Right cardiac atrium (tissue), 5 donors: Measurements from ENCODE around the gene PRMT1. TPM values are rescaled to one million over a fixed set of nuclear protein-coding genes. Genes with fewer than 3 reads are reported as not detected.

Source experiments
- ATAC-seq, 2 donors: fragments of 200-7000 bp; cut with Tn5 transposase; one replicate each; pipeline versions ENCODE4 v1.8.0 to v1.9.1; 2020; ENCODE audit warnings: moderate library complexity in 2 of 2, mild to moderate bottlenecking in 1 of 2
- DNase-seq, 3 donors: peaks; one replicate each; pipeline ENCODE4 v3.0.0-alpha.2; 2020
- H3K27ac ChIP-seq: one replicate; pipeline ENCODE4 v1.5.1; 2013; ENCODE audit warnings: mild to moderate bottlenecking, low read length, control low read depth, moderate library complexity
- H3K27me3 ChIP-seq: one replicate; pipeline ENCODE4 v1.6.1; 2013; ENCODE audit not compliant: control insufficient read depth, insufficient read depth
- H3K4me1 ChIP-seq: one replicate; pipeline ENCODE4 v1.6.1; 2013; ENCODE audit warnings: low read length; ENCODE audit not compliant: control insufficient read depth, insufficient read depth
- H3K4me3 ChIP-seq: one replicate; pipeline ENCODE4 v1.5.1; 2013; ENCODE audit warnings: low read length, control low read depth
- H3K9me3 ChIP-seq: one replicate; pipeline ENCODE4 v1.6.1; 2013; ENCODE audit warnings: low read length; ENCODE audit not compliant: control insufficient read depth
- WGBS: extraction: QIAGEN DNeasy Blood & Tissue Kit; methylation state at CpG from one replicate; pipeline ENCODE4 v1.1.7; 2013; 5-methylcytosine and 5-hydroxymethylcytosine counted together
- intact Hi-C, 4 donors: fragments of 100-400 bp; cut with DNase I; formaldehyde crosslinking; loops; one replicate each; pipeline versions ENCODE4 v1.11.0 to v1.14.0; 2022 to 2023
- polyA plus RNA-seq: library from polyadenylated mRNA; stranded (reverse); fragments of 200-250 nt; gene quantifications from one replicate; pipeline ENCODE4 v1.2.3, GENCODE V29; 2013
- total RNA-seq, 4 donors: library from RNA; stranded (reverse); fragmentation: NEBNext Ultra II Directional; extraction: Animal tissue kit (Norgen Biotek cat#: 25700); gene quantifications; one replicate each; pipeline ENCODE4 v1.2.1, GENCODE V29; 2021
- donor health status: healthy with polysubstance abuse.
- donor health status: DM: no; HTN: yes; CAD: no.
- donor health status: DM: no; HTN: no; CAD: no.
- donor health status: DM: no; HTN: yes; CAD: no; lungs with severe emphysema.
- donor health status: DM: yes; HTN: yes; CAD: no.

Gene PRMT1
- total and polyA plus RNA-seq, 5 donors: 117 to 154 (median 125) TPM

DNA sequence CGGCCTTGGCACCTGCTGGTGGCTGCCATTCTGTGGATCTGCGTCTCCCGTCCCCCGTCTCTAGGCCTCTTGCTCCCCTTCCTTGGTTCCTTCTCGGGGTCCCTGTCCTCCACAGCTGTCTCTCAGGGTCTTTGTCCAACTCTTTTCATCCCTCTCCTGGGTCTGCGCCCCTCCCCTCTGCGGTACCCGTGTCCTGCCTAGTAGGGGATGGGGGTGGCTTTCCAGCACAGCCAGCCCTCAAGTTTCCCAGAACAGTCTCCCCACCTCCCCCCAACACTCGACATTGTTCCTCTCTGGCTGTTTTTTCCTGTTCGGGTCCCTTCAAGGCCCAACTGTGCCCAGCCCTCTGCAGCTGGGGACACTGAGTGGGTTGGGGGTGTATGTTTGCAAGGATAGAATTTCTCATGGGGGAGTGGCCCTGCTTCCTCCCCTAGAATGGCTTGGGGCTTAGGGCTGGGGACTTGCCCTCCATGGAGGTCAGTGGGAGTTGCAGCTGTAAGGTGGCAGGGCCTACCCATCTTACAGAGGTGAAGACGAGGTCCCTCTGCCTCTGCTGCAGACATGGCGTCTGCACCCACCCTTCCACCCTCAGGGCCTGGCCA lies 11.6 kb downstream of the PRMT1 start:
- H3K9me3 ChIP-seq: no peaks in the 10 kb centered on the region
- H3K4me1 ChIP-seq: no peaks in the 10 kb centered on the region
- ATAC-seq (no peak), DNase-seq (peak in 2 of 3 donors; percentile 37 to 40)
- no peak overlapping the region for H3K4me3 ChIP-seq
- intact Hi-C loops: loop anchor here in 2 of 4 donors (10.0 kb wide), 2 partner anchors 76 to 166 kb away; partner anchors contain the start of genes AP2A1 (in 1 of the 2), PTOV1 (in 1 of the 2) and TSKS (in 1 of the 2)
- no peaks in the 10 kb centered on the region for H3K27me3 ChIP-seq
- 66% methylated on average over 12 of the region's 12 CpGs for WGBS
- H3K27ac ChIP-seq: peak overlapping the region; percentile 29

DNA sequence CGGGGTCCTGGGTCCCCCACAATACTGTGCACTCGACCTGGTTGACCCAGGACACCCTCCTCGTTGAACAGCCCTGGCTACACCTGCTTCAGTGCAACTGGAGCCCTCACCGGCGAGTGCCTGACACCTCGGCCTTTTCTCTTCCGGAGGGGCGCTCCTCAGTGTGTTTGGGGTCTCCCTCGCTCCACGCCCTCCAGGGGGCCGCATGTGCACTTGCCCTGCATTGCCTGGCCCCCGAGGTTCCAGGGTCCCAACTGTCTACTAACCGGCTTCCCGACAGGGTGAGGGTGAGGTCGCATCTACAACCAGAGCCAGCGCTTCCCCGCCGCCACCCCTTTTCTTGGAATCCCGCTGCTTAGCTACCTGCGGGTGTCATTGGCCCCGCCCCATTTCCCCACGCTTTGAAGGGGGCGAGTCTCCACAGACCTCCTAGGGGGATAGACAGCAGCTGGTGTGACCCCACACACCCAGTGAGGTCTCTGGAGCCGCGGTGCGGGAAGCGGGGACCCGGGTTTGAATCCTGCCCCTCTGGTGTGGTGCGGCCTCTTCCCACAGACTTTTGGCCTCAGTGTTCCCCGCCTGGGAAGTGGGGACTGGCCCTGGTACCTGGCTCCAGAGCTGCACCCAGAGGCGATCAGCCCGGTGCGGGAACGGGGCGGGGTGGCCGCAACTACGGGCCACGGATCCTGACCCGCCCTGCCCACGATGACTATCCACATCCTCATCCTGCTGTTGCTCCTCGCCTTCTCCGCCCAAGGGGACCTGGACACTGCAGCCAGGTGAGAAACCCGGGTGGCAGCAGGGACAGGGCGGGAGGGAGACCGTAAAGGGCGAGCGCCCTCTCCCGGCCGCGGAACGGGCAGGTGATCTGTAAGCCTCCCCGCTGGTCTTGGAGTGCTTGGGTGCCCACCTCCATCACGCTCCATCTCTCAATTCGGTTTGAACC lies 12.3 kb downstream of the PRMT1 start, which contains the start of gene ADM5:
ADM5 (plus strand) TSS at position 462 of the 946 bp plus-strand sequence; CDS start at position 706, 244 bp downstream.
- Histone ChIP-seq H3K4me3 (peak within 1 kb of the TSS; percentile 50), H3K4me1 (no peaks in the 10 kb centered on the region), H3K9me3 (no peaks in the 10 kb centered on the region), H3K27me3 (no peaks in the 10 kb centered on the region), H3K27ac (peak within 1 kb of the TSS; percentile 32)
- peak; percentile 13 to 34 for ATAC-seq
- 26% methylated on average over 54 of the region's 54 CpGs for WGBS
- peak in 2 of 3 donors; percentile 76 to 83 for DNase-seq
- intact Hi-C loops: loop anchor here in 2 of 4 donors (10.0 kb wide), 2 partner anchors 75 to 165 kb away; partner anchors contain the start of genes AP2A1 (in 1 of the 2), PTOV1 (in 1 of the 2) and TSKS (in 1 of the 2)

DNA sequence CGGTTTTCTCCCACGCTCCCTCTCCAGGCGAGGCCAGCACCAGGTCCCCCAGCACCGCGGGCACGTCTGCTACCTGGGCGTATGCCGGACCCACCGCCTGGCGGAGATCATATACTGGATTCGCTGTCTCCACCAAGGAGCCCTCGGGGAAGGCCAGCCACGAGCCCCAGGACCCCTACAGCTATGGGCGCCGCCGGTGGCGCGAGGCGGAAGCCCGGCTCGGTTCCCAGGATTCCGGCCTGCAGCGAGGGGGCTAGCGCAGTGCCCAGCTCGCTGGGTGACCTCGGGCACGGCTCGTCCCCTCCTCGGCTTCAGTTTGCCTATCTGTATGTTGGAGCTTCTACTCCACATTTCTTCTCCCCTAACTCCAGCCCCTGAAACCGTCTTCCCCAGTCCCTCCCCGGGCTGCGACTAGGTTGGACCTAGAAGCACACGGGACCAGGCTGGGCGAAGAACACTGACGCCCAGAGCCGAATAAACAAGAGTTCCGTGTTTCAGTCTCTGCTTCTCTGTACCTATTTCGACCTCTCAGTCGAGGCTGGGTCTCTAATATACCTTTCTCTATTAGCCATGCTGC lies 13.1 kb downstream of the PRMT1 start:
- WGBS: 7% methylated on average over 39 of the region's 39 CpGs
- DNase-seq (peak in 1 of 3 donors; percentile 63), ATAC-seq (peak; percentile 2 to 8)
- intact Hi-C loops: no loop called here
- Histone ChIP-seq H3K9me3 (no peaks in the 10 kb centered on the region), H3K4me3 (peak overlapping the region; percentile 50), H3K4me1 (no peaks in the 10 kb centered on the region), H3K27ac (peak overlapping the region; percentile 32), H3K27me3 (no peaks in the 10 kb centered on the region)

DNA sequence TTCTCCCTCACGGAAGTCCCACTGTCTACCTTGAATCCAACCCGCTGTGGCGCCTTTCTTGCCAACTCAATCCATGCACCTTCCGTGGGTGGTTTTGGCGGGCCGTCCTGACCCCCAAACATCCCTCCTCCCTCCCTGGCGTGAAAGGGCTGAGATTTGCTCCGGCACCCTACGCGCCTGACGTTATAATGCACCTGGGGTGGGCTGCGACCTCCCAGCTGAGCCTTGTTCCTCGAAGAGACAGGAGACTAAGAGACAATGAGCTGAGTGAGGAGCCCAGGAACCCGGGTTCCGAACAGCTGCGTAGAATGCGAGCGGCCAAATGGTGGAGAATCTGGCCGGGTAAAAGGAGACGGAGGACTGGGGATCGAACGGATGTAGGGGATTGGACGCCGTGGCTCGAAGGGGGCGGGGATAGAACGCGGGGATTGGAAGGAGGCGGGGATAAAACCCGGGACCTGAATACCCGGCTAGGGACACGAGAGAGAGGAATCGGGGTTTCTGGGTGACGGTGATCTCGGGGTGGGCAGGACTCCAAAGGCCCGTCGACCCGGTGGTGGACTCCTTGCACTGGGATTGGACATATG lies 13.7 kb downstream of the PRMT1 start, which contains the start of gene CPT1C:
CPT1C (plus strand) TSS at position 461 of the 587 bp plus-strand sequence. CDS start 1,137 bp downstream, outside the sequence.
- WGBS: 2% methylated on average over 38 of the region's 38 CpGs
- ATAC-seq (peak; percentile 80 to 86), DNase-seq (peak; percentile 85 to 93 (median 93))
- no peaks in the 10 kb centered on the region for H3K27me3 ChIP-seq
- peak within 1 kb of the TSS; percentile 50 for H3K4me3 ChIP-seq
- peak within 1 kb of the TSS; percentile 32 for H3K27ac ChIP-seq
- intact Hi-C loops: no loop called here
- no peaks in the 10 kb centered on the region for H3K9me3 ChIP-seq
- H3K4me1 ChIP-seq: no peaks in the 10 kb centered on the region

DNA sequence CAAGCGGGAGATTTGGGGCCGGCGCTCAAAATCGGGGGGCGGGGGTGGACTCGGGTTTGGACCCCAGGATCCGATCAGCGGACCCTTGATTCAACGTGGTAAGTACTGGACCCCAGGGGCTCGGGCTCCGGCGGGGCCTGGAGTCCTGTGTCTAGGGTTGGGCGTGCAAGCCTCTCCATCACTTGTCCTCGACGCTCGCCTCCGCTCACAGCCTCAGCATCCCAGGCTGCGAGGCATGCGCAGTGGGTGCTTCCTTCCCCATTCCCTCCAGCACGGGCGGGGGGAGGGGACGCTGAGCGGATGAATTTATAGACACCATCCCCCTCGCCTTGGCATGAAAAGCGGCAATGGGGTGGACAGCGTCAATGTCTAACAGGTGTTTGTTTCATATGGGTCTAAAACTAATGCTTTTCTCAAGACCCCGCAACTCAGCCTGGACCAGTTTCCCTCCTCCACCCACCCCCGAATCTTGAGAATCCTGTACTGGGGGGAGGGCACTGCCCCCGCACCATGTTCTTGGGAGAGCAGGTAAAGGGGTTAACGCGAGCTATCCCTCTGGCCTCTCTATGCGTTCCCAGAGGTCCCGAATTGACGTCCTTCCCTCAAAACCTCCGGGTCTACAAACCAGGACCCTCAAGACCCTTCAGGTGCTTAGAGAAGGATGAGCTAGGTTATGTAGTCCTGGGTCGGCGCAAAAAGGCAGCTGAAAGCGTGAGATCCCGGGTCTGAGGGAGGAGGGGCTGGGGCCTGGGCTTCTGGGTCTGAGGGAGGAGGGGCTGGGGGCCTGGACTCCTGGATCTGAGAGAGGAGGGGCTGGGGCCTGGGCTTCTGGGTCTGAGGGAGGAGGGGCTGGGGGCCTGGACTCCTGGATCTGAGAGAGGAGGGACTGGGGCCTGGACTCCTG lies 14.4 kb downstream of the PRMT1 start:
- peak; percentile 78 to 91 (median 89) for DNase-seq
- H3K27me3 ChIP-seq: no peaks in the 10 kb centered on the region
- no peaks in the 10 kb centered on the region for H3K4me1 ChIP-seq
- ATAC-seq: peak; percentile 55 to 64
- intact Hi-C loops: no loop called here
- no peak overlapping the region for H3K27ac ChIP-seq
- peak overlapping the region; percentile 50 for H3K4me3 ChIP-seq
- H3K9me3 ChIP-seq: no peaks in the 10 kb centered on the region
- WGBS: 8% methylated on average over 39 of the region's 39 CpGs

DNA sequence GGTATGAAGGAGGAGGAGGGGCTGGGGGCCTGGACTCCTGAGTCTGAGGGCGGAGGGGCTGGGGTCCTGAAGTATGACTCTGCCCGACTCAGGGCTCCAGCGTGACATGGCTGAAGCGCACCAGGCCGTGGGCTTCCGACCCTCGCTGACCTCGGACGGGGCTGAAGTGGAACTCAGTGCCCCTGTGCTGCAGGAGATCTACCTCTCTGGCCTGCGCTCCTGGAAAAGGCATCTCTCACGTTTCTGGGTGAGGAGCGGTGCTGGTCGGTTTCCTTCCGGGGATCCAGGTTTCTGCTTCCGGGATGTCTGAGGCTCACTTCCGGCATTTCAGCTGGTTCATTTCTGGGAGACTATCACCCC lies 15.1 kb downstream of the PRMT1 start:
- H3K27me3 ChIP-seq: no peaks in the 10 kb centered on the region
- 70% methylated on average over 16 of the region's 16 CpGs for WGBS
- no peaks in the 10 kb centered on the region for H3K9me3 ChIP-seq
- H3K4me3 ChIP-seq: no peak overlapping the region
- DNase-seq: peak in 2 of 3 donors; percentile 47 to 51
- intact Hi-C loops: no loop called here
- no peak overlapping the region for H3K27ac ChIP-seq
- no peak for ATAC-seq
- no peaks in the 10 kb centered on the region for H3K4me1 ChIP-seq

DNA sequence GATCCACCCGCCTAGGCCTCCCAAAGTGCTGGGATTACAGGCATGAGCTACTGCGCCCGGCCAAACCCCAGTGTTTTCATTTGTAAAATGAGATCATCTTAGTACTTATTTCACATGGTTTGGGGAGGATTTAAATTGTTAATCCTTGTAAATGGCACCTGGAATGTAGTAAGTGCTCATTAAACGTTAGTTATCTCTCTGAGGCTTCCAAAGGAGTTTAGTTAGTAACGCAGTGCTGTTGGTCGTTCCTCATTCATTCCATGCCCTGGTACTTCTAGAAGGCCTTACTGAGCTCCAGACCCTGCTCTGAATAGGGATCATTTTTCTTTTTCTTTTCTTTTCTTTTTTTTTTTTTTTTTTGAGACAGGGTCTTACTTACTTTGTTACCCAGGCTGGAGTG lies 19.0 kb downstream of the PRMT1 start:
- no peaks in the 10 kb centered on the region for H3K4me1 ChIP-seq
- intact Hi-C loops: no loop called here
- DNase-seq: no peak
- H3K27ac ChIP-seq: no peak overlapping the region
- no peak overlapping the region for H3K4me3 ChIP-seq
- no peaks in the 10 kb centered on the region for H3K9me3 ChIP-seq
- no peak for ATAC-seq
- 94% methylated on average over 6 of the region's 6 CpGs for WGBS
- no peaks in the 10 kb centered on the region for H3K27me3 ChIP-seq

DNA sequence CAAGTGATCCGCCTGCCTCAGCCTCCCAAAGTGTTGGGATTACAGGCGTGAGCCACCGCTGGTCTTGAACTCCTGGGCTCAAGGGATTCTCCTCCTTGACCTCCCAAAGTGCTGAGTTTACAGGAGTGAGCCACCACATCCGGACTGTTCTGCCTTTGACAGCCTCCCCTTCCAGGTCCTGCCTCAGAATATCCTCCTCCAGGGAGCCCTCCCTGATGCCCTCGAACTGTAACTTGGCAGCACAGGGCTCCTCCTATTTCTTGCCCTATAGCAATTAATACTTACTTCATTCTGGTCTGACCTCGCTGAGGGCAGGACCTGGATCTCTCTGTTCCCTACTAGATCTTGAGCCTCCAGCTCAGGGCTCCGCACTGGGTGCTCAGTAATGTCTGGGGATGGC lies 19.8 kb downstream of the PRMT1 start:
- ATAC-seq (no peak), DNase-seq (peak in 2 of 3 donors; percentile 3 to 17)
- intact Hi-C loops: no loop called here
- Histone ChIP-seq H3K27me3 (no peaks in the 10 kb centered on the region), H3K4me3 (no peak overlapping the region), H3K4me1 (no peaks in the 10 kb centered on the region), H3K9me3 (no peaks in the 10 kb centered on the region), H3K27ac (no peak overlapping the region)
- WGBS: 95% methylated on average over 7 of the region's 7 CpGs

DNA sequence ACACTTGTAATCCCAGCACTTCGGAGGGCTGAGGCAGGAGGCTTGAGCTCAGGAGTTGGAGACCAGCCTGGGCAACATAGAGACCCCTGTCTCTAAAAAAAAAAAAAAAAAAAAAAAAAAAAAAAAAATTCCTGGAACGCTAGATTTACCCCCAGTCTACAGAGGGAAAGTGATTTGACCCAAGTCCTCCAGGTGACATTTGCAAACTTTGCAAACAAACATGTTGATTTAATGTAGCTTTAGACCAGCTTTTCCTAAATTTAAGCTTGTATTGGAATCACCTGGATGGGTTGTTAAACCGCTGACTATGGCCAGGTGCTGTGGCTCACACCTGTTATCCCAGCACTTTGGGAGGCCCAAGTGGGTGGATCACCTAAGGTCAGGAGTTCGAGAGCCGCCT lies 22.3 kb downstream of the PRMT1 start:
- Histone ChIP-seq H3K4me1 (no peaks in the 10 kb centered on the region), H3K27ac (no peak overlapping the region), H3K27me3 (no peaks in the 10 kb centered on the region), H3K9me3 (no peaks in the 10 kb centered on the region), H3K4me3 (no peak overlapping the region)
- DNase-seq (peak in 1 of 3 donors; percentile 2), ATAC-seq (no peak)
- intact Hi-C loops: no loop called here
- WGBS: 96% methylated on average over 5 of the region's 5 CpGs

DNA sequence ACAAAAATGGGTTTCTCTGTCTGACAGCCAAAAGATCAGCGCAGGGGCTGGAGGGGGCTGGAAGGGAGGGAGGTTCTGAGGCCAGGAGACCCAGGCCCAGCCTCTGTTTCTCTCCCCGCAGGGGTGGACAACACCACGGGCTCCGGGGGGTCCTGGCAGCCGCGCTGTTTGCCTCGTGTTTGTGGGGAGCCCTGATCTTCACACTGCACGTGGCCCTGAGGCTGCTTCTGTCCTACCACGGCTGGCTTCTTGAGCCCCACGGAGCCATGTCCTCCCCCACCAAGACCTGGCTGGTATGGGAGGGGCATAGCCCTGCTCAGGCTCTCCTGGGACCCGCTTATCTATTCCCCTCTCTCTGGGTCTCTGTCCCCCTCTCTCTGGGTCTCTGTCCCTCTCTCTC lies 23.5 kb downstream of the PRMT1 start:
- DNase-seq: peak in 1 of 3 donors; percentile 21
- Histone ChIP-seq H3K27me3 (no peaks in the 10 kb centered on the region), H3K4me3 (no peak overlapping the region), H3K27ac (no peak overlapping the region), H3K9me3 (no peaks in the 10 kb centered on the region), H3K4me1 (no peaks in the 10 kb centered on the region)
- WGBS: 65% methylated on average over 11 of the region's 11 CpGs
- intact Hi-C loops: no loop called here
- peak; percentile 22 to 36 for ATAC-seq
